IMR-90 (cell line): ENCODE results near the gene NIPAL3. TPM values are rescaled to one million over a fixed set of nuclear protein-coding genes. Genes with fewer than 3 reads are reported as not detected.

Source experiments
- ATAC-seq: fragments of 200-7000 bp; cut with Tn5 transposase; 2 replicates; pipeline ENCODE4 v1.9.1; 2020; ENCODE audit warnings: low read depth, mild to moderate bottlenecking, moderate library complexity
- BruUV-seq: library from RNA; stranded (reverse); fragments of 400-500 nt; replicated peaks from 2 replicates; lab custom pipeline; 2021; lab: Mats Ljungman, UMichigan
- CTCF ChIA-PET: fragments of 300-600 bp; formaldehyde crosslinking; extraction: SDS; loops from one replicate; lab custom pipeline; 2021; ENCODE audit warnings: antibody characterized with exemption; lab: Yijun Ruan, JAX
- POLR2A ChIA-PET: fragments of 300-600 bp; sonication (Branson Sonifier 250); formaldehyde crosslinking; loops from one replicate; lab custom pipeline; 2022; ENCODE audit warnings: antibody characterized with exemption; ENCODE audit not compliant: unreplicated experiment; lab: Charles Lee
- DNase-seq: peaks from one replicate; pipeline ENCODE4 v3.0.0; 2013
- H2AFZ ChIP-seq: replicated peaks from 2 replicates; pipeline ENCODE3; 2013; ENCODE audit warnings: low read length, mild to moderate bottlenecking; ENCODE audit not compliant: poor library complexity
- H2AK5ac ChIP-seq: 2 replicates; pipeline ENCODE4 v1.6.1; 2013; ENCODE audit warnings: low read depth, low read length, inconsistent platforms
- H2AK9ac ChIP-seq: replicated peaks from 2 replicates; pipeline ENCODE3; 2013; ENCODE audit warnings: mild to moderate bottlenecking, low read depth, low read length, moderate library complexity; ENCODE audit not compliant: poor library complexity
- H2BK120ac ChIP-seq: 2 replicates; pipeline ENCODE4 v1.6.1; 2013; ENCODE audit warnings: low read depth, low read length, inconsistent platforms
- H2BK15ac ChIP-seq: 3 replicates; pipeline ENCODE4 v1.6.1; 2013; ENCODE audit warnings: low read depth, low read length, inconsistent platforms
- H2BK20ac ChIP-seq: 2 replicates; pipeline ENCODE4 v1.6.1; 2013; ENCODE audit warnings: low read depth, mild to moderate bottlenecking, inconsistent platforms, low read length, moderate library complexity
- H2BK5ac ChIP-seq: 2 replicates; pipeline ENCODE4 v1.6.1; 2013; ENCODE audit warnings: mild to moderate bottlenecking, low read depth, low read length, inconsistent platforms; ENCODE audit not compliant: poor library complexity, severe bottlenecking
- H3K14ac ChIP-seq: replicated peaks from 2 replicates; pipeline ENCODE4 v1.6.1; 2013; ENCODE audit warnings: low read depth, low read length, inconsistent platforms
- H3K18ac ChIP-seq: 2 replicates; pipeline ENCODE4 v1.6.1; 2013; ENCODE audit warnings: low read depth, low read length, control low read depth
- H3K23ac ChIP-seq: 2 replicates; pipeline ENCODE4 v1.6.1; 2013; ENCODE audit warnings: low read depth, low read length, inconsistent platforms
- H3K27ac ChIP-seq: 2 replicates; pipeline ENCODE4 v1.5.1; 2013; ENCODE audit warnings: mild to moderate bottlenecking, control low read depth, low read length; ENCODE audit not compliant: insufficient read depth
- H3K27me3 ChIP-seq: 2 replicates; pipeline ENCODE4 v1.6.1; 2013; ENCODE audit warnings: low read length; ENCODE audit not compliant: control insufficient read depth, insufficient read depth
- H3K36me3 ChIP-seq: 2 replicates; pipeline ENCODE4 v1.6.1; 2013; ENCODE audit warnings: low read length, mixed read lengths; ENCODE audit not compliant: control insufficient read depth, insufficient read depth
- H3K4ac ChIP-seq: 2 replicates; pipeline ENCODE4 v1.6.1; 2013; ENCODE audit warnings: low read depth, low read length, inconsistent platforms
- H3K4me1 ChIP-seq: 2 replicates; pipeline ENCODE4 v1.6.1; 2013; ENCODE audit warnings: low read length, mixed read lengths; ENCODE audit not compliant: control insufficient read depth, insufficient read depth
- H3K4me2 ChIP-seq: 2 replicates; pipeline ENCODE4 v1.6.1; 2013; ENCODE audit warnings: low read depth, mild to moderate bottlenecking, control low read depth, low read length, moderate library complexity
- H3K4me3 ChIP-seq: 2 replicates; pipeline ENCODE4 v1.5.1; 2013; ENCODE audit warnings: low read depth, mild to moderate bottlenecking, control low read depth, low read length, moderate library complexity; ENCODE audit not compliant: insufficient read depth
- H3K56ac ChIP-seq: 2 replicates; pipeline ENCODE4 v1.6.1; 2013; ENCODE audit warnings: low read length, inconsistent platforms; ENCODE audit not compliant: insufficient read depth; ENCODE audit errors: extremely low read depth
- H3K79me1 ChIP-seq, 2 experiments: 2 replicates each; pipeline ENCODE4 v1.6.1; 2013; ENCODE audit warnings: low read length in 2 of 2, inconsistent platforms in 1 of 2, low read depth in 1 of 2
- H3K9ac ChIP-seq: 2 replicates; pipeline ENCODE4 v1.6.1; 2013; ENCODE audit warnings: low read depth, low read length, control low read depth
- H3K9me1 ChIP-seq: 2 replicates; pipeline ENCODE4 v1.6.1; 2013; ENCODE audit warnings: low read length, inconsistent platforms; ENCODE audit not compliant: insufficient read depth
- H3K9me3 ChIP-seq: 2 replicates; pipeline ENCODE4 v1.6.1; 2013; ENCODE audit warnings: low read length; ENCODE audit not compliant: control insufficient read depth, insufficient read depth
- H4K20me1 ChIP-seq: 2 replicates; pipeline ENCODE4 v1.6.1; 2013; ENCODE audit warnings: low read length, inconsistent platforms; ENCODE audit not compliant: insufficient read depth
- H4K5ac ChIP-seq: 2 replicates; pipeline ENCODE4 v1.6.1; 2013; ENCODE audit warnings: mild to moderate bottlenecking, low read depth, low read length, control low read depth
- H4K8ac ChIP-seq, 2 experiments: 2 replicates each; pipeline ENCODE4 v1.6.1; 2013; ENCODE audit warnings: low read depth in 2 of 2, low read length in 2 of 2, control low read depth in 1 of 2, inconsistent platforms in 1 of 2
- H4K91ac ChIP-seq: 2 replicates; pipeline ENCODE4 v1.6.1; 2013; ENCODE audit warnings: low read depth, low read length, inconsistent platforms; ENCODE audit not compliant: insufficient read depth
- CEBPB ChIP-seq: IDR thresholded peaks from 2 replicates; pipeline ENCODE4 v1.6.1; 2012; ENCODE audit warnings: low read depth, low read length, improper control_type of control experiment
- CHD1 ChIP-seq: IDR thresholded peaks from 2 replicates; pipeline ENCODE4 v1.6.1; 2012; ENCODE audit warnings: low read depth, low read length, improper control_type of control experiment
- FOS ChIP-seq: fragments of 150-350 bp; IDR thresholded peaks from 2 replicates; pipeline ENCODE4 v1.6.1; 2016; ENCODE audit warnings: low read depth, low read length
- MAFK ChIP-seq: IDR thresholded peaks from 2 replicates; pipeline ENCODE4 v1.6.1; 2012; ENCODE audit warnings: low read depth, low read length, improper control_type of control experiment
- MAZ ChIP-seq: IDR thresholded peaks from 2 replicates; pipeline ENCODE4 v1.6.1; 2012; ENCODE audit warnings: low read depth, mild to moderate bottlenecking, low read length, improper control_type of control experiment, moderate library complexity, borderline replicate concordance
- MXI1 ChIP-seq: IDR thresholded peaks from 2 replicates; pipeline ENCODE4 v1.6.1; 2012; ENCODE audit warnings: low read depth, mild to moderate bottlenecking, low read length, moderate library complexity, borderline replicate concordance
- POLR2A ChIP-seq: IDR thresholded peaks from 2 replicates; pipeline ENCODE4 v1.6.1; 2012; ENCODE audit warnings: mild to moderate bottlenecking, low read depth, low read length
- RAD21 ChIP-seq: IDR thresholded peaks from 2 replicates; pipeline ENCODE4 v1.6.1; 2012; ENCODE audit warnings: low read length, improper control_type of control experiment
- RCOR1 ChIP-seq: IDR thresholded peaks from 2 replicates; pipeline ENCODE4 v1.6.1; 2012; ENCODE audit warnings: mild to moderate bottlenecking, low read length, improper control_type of control experiment; ENCODE audit not compliant: insufficient replicate concordance
- RFX5 ChIP-seq: IDR thresholded peaks from 2 replicates; pipeline ENCODE4 v1.8.0; 2012; ENCODE audit warnings: low read depth, mild to moderate bottlenecking, low read length, moderate library complexity
- WGBS, 2 experiments: methylation state at CpG; one replicate each; pipeline versions ENCODE4 v1.1.5 to v1.1.7; 2013; ENCODE audit warnings: missing lambda C conversion rate in 2 of 2; ENCODE audit not compliant: insufficient read length in 1 of 2; ENCODE audit errors: extremely low coverage in 2 of 2; 5-methylcytosine and 5-hydroxymethylcytosine counted together
- dilution Hi-C: fragments of 300-500 bp; cut with HindIII; formaldehyde crosslinking; loops from one replicate; pipeline ENCODE4 v1.14.3; 2018; ENCODE audit warnings: low sequenced_read_pairs; ENCODE audit not compliant: unreplicated experiment
- in situ Hi-C: fragments of 300-500 bp; cut with MboI; formaldehyde crosslinking; loops from 3 replicates; pipeline ENCODE4 v1.14.3; 2019; ENCODE audit warnings: low sequenced_read_pairs, inconsistent platforms, mixed read lengths
- intact Hi-C: fragments of 100-400 bp; cut with micrococcal nuclease; formaldehyde crosslinking; loops from 2 replicates; pipeline ENCODE4 v1.10.0; 2022
- polyA plus RNA-seq, 3 experiments: library from polyadenylated mRNA; depleted of rRNA; stranded (reverse); fragments of >200 nt; gene quantifications; 2 replicates each; pipeline ENCODE4 v1.2.3, GENCODE V29; 2012; ENCODE audit warnings: low replicate concordance in 1 of 3
- total RNA-seq: library from RNA; depleted of rRNA; stranded (reverse); fragments of >200 nt; gene quantifications from 2 replicates; pipeline ENCODE4 v1.2.3, GENCODE V29; 2012
- TF ChIP-seq, protein P1 (sequence below): conservative IDR thresholded peaks from 2 replicates; pipeline ENCODE4 v1.5.1; 2012; ENCODE audit warnings: mild to moderate bottlenecking, low read depth, low read length, improper control_type of control experiment
- TF ChIP-seq, protein P2 (sequence below): fragments of 150-350 bp; IDR thresholded peaks from 2 replicates; pipeline ENCODE4 v1.6.1; 2017; ENCODE audit warnings: mild to moderate bottlenecking, antibody characterized with exemption, low read length, low read depth

NIPAL3 gene
- total and polyA plus RNA-seq, 2 of the 4 experiments (the other 2 are of a cell fraction) = 55.0 to 123 TPM

DNA sequence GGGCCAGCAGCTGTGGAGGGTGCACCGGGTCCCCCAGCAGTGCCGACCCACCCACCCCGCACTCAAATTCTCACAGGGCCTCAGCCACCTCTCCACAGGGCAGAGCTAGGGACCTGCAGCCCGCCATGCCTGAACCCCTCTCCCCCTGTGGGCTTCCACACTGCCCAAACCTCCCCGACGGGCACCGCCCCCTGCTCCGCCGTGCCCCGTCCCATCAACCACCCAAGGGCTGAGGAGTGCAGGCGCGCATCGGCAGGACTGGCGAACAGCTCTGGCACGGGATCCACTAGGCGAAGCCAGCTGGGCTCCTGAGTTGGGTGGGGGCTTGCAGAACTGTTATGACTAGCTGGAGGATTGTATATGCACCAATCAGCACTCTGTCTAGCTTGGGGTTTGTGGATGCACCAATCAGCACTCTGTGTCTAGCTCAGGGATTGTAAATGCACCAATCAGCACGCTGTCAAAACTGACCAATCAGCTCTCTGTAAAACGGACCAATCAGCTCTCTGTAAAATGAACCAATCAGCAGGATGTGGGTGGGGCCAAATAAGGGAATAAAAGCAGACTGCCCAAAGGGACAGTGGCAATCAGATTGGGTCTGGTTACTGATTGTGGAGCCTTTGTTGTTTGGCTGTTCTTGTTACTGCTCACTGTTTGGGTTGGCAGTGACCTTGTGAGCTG, 74.6 kb downstream of the NIPAL3 start:
- H2BK5ac ChIP-seq = no peak overlapping the region
- H2AK9ac ChIP-seq = no peak overlapping the region
- ChIA-PET CTCF (interaction anchor here (0.6 to 1.3 kb wide), 2 partner anchors 10 to 994 kb away, joined by 3 to 4 read pairs; no protein-coding TSS in a partner anchor), POLR2A (no interaction called here)
- H3K56ac ChIP-seq = no peak overlapping the region
- intact Hi-C loops = no loop called here
- H3K4me1 ChIP-seq = no peaks in the 10 kb centered on the region
- H3K9me1 ChIP-seq = no peaks in the 10 kb centered on the region
- H4K5ac ChIP-seq = no peak overlapping the region
- H3K9ac ChIP-seq = no peak overlapping the region
- no peak overlapping the region for H2AFZ ChIP-seq
- peaks cover 14% of the 10 kb centered on the region for H3K27me3 ChIP-seq
- H4K91ac ChIP-seq = no peak overlapping the region
- H3K79me1 ChIP-seq = no peaks in the 10 kb centered on the region
- DNase-seq (no peak), ATAC-seq (no peak)
- H3K27ac ChIP-seq = no peak overlapping the region
- no peak overlapping the region for H3K23ac ChIP-seq
- no TSS peak for BruUV-seq
- H3K36me3 ChIP-seq = no peaks in the 10 kb centered on the region
- no peak overlapping the region for H3K4me3 ChIP-seq
- no peak overlapping the region for H4K8ac ChIP-seq
- H3K4me2 ChIP-seq = no peak overlapping the region
- TF ChIP-seq RCOR1 (no peak), MAFK (no peak), FOS (no peak), POLR2A (no peak), RFX5 (no peak), MXI1 (no peak), CEBPB (no peak), CHD1 (no peak), RAD21 (no peak), MAZ (no peak)
- TF ChIP-seq, protein P1, sequence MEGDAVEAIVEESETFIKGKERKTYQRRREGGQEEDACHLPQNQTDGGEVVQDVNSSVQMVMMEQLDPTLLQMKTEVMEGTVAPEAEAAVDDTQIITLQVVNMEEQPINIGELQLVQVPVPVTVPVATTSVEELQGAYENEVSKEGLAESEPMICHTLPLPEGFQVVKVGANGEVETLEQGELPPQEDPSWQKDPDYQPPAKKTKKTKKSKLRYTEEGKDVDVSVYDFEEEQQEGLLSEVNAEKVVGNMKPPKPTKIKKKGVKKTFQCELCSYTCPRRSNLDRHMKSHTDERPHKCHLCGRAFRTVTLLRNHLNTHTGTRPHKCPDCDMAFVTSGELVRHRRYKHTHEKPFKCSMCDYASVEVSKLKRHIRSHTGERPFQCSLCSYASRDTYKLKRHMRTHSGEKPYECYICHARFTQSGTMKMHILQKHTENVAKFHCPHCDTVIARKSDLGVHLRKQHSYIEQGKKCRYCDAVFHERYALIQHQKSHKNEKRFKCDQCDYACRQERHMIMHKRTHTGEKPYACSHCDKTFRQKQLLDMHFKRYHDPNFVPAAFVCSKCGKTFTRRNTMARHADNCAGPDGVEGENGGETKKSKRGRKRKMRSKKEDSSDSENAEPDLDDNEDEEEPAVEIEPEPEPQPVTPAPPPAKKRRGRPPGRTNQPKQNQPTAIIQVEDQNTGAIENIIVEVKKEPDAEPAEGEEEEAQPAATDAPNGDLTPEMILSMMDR = no peak
- TF ChIP-seq, protein P2, sequence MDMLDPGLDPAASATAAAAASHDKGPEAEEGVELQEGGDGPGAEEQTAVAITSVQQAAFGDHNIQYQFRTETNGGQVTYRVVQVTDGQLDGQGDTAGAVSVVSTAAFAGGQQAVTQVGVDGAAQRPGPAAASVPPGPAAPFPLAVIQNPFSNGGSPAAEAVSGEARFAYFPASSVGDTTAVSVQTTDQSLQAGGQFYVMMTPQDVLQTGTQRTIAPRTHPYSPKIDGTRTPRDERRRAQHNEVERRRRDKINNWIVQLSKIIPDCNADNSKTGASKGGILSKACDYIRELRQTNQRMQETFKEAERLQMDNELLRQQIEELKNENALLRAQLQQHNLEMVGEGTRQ = no peak
- in situ Hi-C loops = no loop called here
- H3K4ac ChIP-seq = no peak overlapping the region
- dilution Hi-C loops = no loop called here
- H3K14ac ChIP-seq = no peak overlapping the region
- H2BK15ac ChIP-seq = no peak overlapping the region
- H2BK120ac ChIP-seq = no peak overlapping the region
- 92% methylated on average over 9 of the region's 18 CpGs; no CpG with 5 or more reads in 1 of the 2 experiments for WGBS, 2 experiments
- H3K18ac ChIP-seq = no peak overlapping the region
- peaks cover 9% of the 10 kb centered on the region for H3K9me3 ChIP-seq
- no peak overlapping the region for H2BK20ac ChIP-seq
- no peak overlapping the region for H2AK5ac ChIP-seq
- no peaks in the 10 kb centered on the region for H4K20me1 ChIP-seq
